DMS153 (cell line): Measurements from ENCODE around the gene LRRC74A.

Source experiments
- DNase-seq: peaks from one replicate; lab custom pipeline; 2025; lab: John Stamatoyannopoulos, UW

The LRRC74A gene

DNA sequence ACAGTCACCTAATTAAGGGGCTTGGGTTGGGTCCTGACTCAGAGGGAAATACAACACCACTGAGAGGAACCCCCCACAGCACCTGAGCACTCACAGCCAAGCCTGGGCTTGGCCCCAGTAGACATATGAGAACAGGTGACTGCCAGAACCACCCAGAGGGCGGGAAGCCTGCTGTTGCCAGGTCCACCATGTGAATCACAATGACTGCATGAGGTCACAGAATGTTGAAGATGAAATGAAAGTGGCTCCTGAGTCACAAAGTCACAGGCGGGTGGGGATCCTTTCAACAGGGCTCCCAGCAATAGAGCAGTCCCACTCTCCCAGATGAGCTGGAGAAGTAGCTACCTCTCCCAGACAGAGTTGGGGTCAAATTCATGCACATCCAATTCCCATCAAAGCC, at the start of gene LRRC74A:
TSS of gene LRRC74A (plus strand) at position 287 of the 400 bp plus-strand sequence. CDS start 290 bp downstream, outside the sequence.
- DNase-seq, result no peak

DNA sequence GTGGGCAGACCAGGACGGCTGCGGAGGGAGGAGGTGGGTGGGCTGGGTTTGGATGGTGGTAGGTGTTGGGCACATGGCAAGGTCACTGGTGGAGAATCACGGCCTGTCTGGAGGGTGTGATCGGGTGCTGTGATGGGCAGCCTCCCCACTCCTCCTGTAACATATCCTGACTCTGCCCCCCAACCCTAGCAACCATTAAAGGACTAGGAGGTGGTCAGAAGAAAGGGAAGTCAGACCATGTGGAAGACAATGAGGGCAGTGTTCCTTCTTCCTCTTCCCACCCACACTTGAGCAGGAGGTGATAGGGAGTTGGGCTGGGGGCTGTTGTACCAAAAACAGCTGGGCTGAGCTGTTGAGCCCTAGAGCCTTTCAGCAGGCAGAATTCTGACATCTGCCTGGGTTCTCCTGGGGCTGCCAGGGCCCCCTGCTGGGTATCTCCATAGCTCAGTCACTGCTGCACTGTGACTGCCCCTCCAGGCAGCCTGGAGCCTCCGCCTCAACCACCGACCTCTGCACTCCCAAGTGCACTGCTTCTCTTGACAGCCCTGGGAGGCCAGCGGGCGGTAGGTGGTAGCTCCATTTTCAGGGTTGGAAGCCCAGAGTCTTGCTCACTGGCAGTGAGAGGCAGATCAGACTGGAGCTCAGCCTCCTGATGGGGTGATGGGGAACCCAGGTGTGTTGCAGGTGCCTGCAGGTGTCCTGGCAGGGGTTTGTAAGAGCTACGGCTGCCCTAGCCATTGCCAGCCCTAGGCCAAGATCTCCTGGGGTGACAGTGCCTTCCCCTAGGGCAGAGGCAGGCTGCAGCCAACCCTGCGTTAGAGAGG, 49.6 kb upstream of the LRRC74A start:
- no peak for DNase-seq

DNA sequence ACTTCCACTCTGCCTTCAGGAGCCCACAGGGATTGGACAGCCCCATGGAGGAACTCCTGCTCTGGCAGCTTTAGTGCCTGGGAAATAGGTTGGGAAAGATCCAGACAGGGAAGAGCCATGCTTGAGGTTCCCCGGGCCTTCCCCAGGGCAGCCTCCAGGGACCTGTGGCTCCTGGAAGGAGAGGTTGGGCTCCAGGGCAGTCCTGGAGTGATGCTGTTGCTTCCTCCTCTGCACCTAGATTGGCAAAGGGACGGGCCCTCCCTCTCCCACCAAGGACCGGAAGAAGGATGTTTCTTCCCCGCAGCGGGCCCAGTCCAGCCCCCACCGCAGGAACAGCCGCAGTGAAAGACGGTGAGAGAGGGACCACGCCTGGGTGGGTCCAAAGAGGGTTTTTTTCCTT, 48.5 kb upstream of the LRRC74A start:
- DNase-seq, result no peak

DNA sequence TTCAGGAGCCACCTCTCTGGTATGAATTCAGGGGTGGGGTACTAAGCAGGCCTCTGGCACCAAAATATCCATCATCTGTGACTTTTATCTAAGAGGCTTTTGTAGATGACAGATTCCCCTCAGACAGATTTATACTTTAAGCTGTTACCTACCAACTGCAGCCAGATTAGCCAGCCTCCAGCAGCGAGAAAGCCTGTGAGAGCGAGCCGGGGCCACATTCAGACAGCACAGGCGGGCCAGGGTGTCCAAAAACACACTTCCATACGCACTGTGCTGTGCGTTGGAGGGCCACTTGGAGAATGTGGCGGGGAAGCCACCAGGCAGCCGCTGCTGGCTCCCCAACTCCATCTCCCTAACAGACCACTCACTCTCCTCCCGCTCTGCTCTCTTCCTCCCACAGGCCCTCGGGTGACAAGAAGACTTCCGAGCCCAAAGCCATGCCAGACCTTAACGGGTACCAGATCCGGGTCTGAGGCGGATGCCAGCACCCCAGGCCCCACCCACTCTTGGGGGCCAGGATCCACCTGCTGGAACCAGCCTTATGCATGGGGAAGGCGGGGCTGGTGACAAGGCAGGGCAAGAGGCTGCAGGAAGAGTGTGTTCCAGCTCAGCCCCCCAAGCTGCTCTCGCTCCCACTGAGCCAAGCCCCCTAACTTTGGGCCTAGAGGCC, 47.5 kb upstream of the LRRC74A start:
- no peak for DNase-seq

DNA sequence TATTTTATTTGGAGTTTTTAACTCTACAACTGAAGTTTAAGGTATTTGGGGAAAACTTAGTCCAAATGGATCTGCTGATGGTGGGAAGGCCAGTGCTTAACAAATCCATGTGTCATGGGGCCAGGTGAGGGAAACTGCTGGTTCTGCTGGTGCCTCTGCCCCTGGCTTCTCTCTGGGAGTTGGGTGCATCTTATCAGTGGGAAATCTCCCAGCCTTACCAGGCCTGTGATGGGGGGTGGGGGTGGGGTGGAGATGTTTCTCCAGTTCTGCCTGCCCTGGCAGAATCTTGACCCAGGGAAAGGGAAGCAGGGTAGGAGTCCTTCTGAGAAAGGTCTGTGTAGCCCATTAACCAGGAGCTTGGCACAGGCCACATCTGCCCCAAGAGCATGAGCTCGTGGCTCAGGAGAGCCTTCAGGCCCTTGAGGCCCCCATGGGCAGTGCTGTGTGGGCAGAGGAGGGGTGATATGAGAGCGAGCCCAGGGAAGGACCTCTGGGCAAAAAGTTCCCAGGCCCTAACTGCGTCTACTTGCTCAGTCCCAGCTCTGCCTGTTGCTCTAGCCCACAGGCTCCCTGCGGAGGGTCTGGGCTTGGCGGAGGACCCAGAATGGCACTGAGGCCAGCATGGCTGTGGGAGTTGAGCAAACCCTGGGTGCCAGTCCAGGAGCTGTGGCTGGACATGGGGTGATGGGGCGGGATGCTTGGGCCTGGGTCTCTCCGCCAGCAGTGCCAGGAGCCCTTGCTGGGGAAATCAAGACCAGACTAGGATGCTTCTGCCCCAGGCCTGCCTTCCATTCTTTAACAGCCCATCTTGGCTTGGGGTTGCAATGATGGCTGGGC, 46.8 kb upstream of the LRRC74A start:
- DNase-seq, result no peak

DNA sequence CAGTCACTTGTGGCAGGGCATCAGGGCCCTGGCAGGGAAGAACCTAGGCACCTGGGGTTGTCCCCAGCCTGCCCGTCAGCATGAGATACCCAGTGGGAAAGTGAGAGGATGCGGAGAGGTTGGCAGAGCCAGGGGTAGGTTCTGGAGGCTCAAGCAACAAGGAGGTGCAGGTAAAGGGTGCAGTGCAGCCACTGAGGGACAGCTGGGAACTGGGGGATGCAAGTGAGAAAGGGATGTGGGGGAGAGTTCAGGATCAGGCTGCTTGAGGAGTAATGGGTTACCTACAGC, 46.2 kb upstream of the LRRC74A start:
- DNase-seq, result no peak

DNA sequence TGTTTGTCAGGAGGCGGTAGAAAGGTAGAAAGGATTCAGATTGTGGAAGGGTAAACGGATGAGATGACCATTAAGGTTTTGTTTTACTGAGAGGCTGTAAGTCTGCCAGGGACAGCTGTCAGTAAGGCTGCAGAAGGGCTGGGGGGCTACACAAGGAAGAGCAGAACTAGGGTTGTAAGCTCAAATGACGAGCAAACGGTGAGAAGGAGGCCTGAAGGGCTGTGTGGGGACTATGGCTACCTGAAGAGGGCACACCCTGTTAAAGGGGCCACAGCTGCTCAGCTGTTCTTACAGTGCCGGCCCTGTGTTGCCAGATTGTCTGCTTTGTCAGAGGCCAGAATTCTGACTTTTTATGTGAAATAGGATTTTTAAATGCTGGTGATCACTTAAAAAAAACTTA, 45.8 kb upstream of the LRRC74A start:
- no peak for DNase-seq

DNA sequence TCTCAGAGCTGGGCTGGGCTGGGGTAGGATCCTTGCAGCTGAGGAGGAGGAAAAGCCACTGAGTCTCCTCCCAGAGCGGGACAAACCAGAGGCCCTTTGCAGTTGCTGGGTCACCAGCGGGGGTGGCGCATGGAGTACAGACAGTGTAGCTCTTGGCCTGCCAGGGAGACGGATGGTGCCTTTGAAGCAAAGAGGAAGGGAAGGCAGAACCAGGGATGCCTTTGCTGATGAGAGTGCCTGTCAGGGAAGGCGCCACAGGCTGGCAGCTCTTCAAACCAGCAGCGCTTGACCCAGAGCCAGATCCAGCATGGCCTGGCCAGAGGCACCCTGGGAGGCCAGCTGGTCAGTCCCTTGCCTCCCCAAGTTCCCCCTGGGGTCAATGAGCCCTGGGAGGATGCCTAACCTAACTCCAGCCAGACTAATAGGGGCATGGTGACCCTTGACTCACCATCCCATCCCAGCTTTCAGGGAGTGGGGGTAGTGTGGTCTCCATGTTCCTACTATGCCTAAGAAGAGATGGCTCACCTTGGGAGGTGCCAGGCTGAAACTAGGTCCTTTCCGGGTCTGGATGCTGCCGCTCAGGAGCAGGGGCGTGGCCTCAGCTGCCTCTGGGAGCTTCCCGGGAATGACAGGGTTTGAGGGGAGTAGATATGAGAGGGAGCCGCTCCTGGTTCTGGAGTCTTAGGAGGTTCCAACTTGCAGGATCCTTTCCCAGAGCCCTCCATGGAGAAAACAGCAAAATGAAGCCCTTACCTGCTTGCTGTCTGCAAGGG, 45.1 kb upstream of the LRRC74A start:
- no peak for DNase-seq

DNA sequence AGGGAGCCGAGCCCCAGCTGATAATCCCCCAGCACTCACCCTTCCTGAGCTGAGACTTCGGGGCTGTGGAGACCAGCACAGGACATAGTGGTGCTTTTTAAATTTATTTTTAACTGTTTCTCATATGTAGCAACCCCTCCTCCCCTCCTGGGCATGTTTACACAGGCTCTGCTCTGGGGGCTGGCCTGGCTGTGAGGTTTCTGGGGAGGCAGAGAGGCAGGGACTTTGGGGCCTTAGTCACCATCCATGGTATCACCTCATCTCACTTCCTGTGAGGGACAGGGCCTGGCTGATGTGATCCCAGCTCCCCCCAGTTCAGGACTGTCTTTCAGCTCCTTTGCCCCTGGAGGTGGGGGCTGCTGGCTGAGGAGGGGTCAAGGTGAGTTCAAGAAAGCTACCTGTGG, 44.6 kb upstream of the LRRC74A start:
- DNase-seq, result no peak

DNA sequence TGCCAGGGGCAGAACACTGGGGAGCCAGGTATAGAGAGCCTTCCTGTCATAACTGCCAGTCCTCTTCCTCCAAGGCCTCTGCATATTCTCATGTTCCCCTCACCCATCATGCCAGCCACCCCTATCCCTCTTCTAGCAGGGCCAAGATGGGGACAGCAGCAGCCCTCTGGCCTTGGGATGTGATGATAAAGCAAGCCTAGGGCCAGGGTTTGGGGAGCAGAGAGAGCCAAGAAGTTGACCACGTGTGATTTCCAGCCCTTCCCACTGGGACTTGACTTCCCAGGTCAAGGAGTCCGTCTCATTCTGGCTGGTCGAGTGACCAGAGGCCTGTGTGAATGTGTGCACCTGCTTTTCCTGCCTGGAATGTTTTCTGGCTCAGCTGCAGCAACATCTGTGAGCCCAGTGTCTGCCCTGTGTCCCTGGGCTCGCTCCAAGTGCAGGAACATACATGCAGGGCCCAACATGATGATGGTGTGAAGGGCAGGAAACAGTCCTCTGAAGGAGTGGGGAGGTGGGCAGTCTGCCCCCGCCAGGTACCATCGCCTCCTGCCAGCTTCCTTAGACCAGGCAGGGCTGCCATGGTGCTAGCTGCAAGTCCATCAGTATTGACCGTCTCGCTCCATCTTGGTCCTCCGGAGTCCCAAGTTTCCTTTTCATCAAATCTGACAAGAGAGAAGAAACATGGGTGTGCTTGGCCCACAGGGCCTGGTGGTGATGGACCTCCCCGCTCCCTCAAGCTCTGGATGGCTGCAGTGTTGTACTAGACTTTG, 43.9 kb upstream of the LRRC74A start:
- DNase-seq, result no peak

DNA sequence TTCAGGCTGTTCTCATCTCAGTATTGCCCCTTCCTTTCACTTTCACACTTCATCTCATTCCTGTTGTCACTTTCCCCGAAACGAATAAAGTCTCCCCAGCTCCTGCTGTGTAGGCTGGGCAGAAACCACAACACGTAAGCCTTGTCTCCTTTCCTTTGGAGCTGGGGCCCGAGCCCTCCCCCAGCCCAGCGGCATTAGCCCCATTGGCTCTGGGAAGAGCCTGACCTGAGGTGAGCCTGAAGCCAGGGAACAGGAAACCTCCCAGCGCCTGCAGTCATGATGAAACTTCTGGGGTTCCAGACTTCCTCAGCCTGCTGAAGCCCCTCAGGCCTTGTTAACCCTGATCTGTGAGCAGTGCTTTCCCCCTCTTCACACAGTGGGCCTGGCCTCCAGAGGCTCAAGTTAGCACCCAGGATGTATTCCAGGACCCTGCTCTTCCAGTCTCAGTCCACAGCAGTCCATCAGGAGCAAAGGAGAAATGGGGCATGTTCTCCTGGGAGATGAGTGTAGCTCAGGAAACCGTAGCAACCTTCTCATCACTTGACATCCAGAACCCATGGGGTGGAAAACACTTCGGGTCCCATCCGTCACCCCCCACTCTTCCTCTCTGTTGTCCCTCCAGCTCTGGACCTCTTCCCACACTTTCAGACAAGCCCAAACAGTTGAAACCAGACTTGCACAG, 43.2 kb upstream of the LRRC74A start:
- no peak for DNase-seq

DNA sequence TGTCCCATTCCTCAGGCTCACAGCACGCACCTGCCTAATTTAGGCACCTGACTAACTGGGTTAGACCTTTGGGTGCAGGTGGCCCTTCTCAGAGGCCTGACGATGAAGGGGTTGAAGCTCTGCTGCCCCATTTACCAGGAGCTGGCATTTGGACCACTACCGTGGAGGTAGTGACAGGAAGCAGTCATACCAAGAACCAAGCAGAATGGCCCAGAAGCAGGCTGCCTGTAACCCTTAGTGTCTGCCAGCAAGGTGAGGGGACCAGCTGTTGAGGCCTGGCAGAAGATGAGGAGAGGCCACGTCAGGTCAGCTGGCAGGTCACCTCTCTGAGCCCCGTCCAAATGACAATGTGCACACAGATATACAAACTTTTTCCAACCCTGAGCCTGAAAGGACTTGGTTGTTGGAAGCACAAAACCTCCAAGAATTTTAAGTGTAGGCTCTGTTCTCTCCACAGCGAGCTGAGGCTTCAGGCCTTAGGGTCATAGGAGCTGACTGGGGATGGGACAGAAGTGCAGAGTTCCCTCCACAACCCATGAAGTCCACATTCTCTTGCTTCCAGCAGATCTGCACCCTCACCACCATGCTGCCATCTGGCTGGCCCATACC, 41.8 kb upstream of the LRRC74A start:
- DNase-seq, result no peak

DNA sequence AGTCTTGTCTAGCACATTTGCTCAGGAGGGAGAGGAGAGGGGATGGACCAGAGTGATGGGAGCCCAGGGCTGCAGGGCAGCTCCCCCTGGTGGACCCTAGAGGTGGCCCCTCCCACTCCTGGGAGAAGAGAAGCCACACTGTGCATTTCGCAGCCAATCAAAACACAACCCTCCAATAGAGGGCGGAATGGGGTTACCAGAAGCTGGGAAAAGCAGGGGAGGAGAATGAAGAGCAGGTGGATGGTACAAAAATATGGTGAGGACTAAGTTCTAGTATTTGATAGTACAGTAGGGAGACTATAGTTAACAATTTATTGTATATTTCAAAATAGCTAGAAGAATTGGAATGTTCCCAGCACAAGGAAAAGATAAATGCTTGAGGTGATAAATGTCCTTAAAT, 41.3 kb upstream of the LRRC74A start:
- DNase-seq, result peak; percentile 53

DNA sequence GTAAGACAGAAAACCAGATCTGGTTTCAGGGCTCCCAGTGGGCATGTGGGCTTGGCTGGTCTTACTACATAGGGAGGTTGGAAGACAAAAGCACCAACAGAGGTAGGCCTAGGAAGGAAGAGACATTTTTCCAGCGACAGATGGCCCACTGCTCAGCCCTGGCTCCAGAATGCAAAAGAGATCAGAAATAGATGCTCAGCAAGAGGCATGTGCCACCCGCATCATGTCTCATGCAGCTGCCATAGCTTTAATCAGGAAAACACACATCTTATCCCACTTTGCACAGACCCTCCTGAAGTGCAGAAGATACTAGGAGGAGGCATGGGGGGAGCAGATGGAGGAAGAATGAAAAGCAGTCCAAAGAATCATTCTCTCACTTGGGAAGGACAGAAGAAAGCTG, 39.6 kb upstream of the LRRC74A start:
- DNase-seq, result no peak

DNA sequence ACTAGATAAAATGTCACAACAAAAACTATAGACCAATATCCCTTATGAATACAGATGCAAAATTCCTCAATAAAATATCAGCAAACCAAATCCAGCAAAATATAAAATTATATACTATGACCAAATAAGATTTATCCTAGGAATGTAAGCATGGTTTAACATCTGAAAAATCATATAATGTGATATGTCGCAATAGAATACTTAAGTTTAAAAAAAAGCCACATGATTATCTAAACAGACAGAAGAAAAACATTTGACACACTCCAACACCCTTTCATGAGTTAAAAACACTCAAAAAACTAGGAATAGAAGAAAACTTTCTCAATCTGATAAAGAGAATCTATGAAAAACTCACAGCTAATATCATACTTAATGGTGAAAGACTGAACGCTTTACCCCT, 33.8 kb upstream of the LRRC74A start:
- DNase-seq, result no peak

DNA sequence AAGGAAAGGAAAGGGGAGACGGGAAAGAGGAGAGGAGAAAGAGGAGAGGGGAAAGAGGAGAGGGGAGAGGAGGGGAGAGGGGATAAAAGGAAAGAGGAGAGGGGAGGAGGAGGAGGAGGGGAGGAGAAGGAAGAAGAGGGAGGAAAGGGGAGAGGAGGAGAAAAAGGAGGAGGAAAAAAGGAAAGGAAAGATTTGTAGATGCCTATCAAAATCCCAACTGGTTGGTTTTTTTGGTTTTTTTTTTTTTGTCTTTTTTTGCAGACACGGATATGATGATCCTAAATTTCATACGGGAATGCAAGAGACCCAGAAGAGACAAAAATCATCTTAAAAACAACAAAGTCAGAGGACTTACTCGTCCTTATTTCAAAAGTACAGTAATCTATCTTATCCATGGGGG, 32.9 kb upstream of the LRRC74A start:
- DNase-seq, result no peak

DNA sequence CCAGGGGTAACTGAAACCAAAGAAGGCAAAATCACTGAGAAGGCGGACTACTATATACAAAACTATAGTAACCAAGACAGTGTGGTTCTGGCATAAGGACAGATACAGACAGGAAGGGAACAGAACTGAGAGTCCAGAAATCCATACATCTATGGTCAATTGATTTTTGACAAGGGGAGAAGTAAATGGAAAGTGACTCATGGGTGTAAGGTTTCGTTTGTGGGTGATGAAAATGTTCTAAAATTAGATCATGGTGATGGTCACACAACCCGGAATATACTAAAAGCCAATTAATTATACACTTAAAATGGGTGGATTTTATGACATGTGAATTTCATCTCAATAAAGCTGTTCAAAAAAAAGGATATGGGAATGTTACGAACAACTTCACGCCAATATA, 32.3 kb upstream of the LRRC74A start:
- no peak for DNase-seq

DNA sequence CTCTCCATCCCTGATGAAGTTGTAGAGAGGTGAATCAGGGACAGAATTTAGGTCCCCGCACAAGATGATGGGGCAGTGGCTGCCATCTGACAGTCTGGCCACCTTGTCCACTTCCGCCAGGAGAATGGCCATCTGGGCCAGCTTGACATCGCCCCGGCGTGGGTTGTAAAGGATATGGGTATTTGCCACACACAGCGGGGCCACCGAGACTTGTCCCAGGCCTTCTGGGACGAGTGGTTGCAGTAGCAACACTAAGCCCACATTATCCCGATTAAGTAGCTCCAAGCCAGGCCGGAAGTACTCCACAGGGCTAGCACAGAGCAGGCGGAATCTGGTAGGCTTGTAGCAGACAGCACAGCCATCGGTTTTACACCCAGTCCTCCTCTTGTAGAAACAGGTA, 19.8 kb upstream of the LRRC74A start:
- DNase-seq, result no peak

DNA sequence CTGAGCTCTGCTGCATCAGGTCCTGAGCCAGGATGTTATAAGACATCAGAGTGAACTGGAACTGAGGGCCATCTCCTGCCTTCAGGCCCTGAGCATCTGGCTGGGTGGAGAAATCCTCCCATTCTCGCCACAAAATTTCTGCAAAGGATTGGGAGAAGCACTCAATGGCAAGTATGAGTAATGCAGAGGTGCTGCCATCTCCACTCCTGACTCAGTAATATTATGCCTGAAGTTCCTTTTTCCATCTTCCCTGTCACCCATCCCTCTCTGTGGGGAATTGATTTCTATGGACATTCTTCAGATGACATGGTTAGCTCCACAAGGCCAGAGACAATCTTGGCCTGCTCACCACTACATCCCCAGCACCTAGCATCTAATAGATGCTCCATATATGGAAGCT, 18.2 kb upstream of the LRRC74A start:
- no peak for DNase-seq

DNA sequence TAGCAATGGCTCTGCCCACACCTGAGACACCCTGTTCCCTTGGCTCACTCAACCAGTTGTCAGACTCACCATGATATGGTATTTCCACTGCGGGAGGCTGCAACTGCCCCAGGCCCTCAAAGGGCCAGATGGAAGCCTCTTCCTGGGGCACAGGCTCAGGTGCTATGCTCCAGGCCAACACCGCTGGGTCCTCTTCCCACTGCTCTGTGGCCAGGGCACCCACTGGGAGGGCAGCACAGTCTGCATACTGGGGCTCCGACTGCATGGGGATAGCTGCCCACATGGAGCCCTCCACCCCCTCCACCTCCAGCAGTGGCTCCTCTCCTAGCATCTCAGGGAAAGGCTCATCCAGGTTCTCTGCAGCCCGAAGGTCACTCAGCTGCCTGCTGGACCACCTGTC, 17.2 kb upstream of the LRRC74A start:
- no peak for DNase-seq
